Glutamatergic neuron (in vitro differentiated cells): Measurements from ENCODE around the gene SLF2. TPM values are rescaled to one million over a fixed set of nuclear protein-coding genes. Genes with fewer than 3 reads are reported as not detected.
A peak's percentile ranks its signal among the peaks of the same experiment; 100 is the strongest.

Experiments
- DNase-seq: peaks from one replicate; pipeline ENCODE4 v3.0.0; 2022
- H3K27ac Mint-ChIP-seq: one replicate; pipeline ENCODE4 v1.8.0; 2020; ENCODE audit warnings: mild to moderate bottlenecking, mixed read lengths, inconsistent platforms; ENCODE audit not compliant: unreplicated experiment
- H3K27me3 Mint-ChIP-seq: one replicate; pipeline ENCODE4 v1.8.0; 2020; ENCODE audit warnings: mild to moderate bottlenecking, moderate library complexity, mixed read lengths, inconsistent platforms; ENCODE audit not compliant: unreplicated experiment
- H3K36me3 Mint-ChIP-seq: one replicate; pipeline ENCODE4 v1.8.0; 2020; ENCODE audit warnings: mild to moderate bottlenecking, mixed read lengths, inconsistent platforms; ENCODE audit not compliant: unreplicated experiment
- H3K4me1 Mint-ChIP-seq: one replicate; pipeline ENCODE4 v1.8.0; 2020; ENCODE audit warnings: mild to moderate bottlenecking, low read depth, mixed read lengths, inconsistent platforms; ENCODE audit not compliant: unreplicated experiment
- H3K4me3 Mint-ChIP-seq: one replicate; pipeline ENCODE4 v1.8.0; 2020; ENCODE audit warnings: mild to moderate bottlenecking, mixed read lengths, inconsistent platforms; ENCODE audit not compliant: unreplicated experiment
- H3K9me3 Mint-ChIP-seq: one replicate; pipeline ENCODE4 v1.8.0; 2020; ENCODE audit warnings: mild to moderate bottlenecking, moderate library complexity, mixed read lengths, inconsistent platforms; ENCODE audit not compliant: unreplicated experiment
- CTCF ChIP-seq: fragments of 200-600 bp; sonication (generic); IDR thresholded peaks from one replicate; pipeline ENCODE4 v1.5.0; 2021; ENCODE audit not compliant: partially characterized antibody, unreplicated experiment
- total RNA-seq: library from RNA; stranded (reverse); fragmentation: NEBNext Ultra II Directional; extraction: Animal tissue kit (Norgen Biotek cat#: 25700); gene quantifications from one replicate; pipeline ENCODE4 v1.2.1, GENCODE V29; 2021; ENCODE audit not compliant: unreplicated experiment

The SLF2 gene
- total RNA-seq, 1 donor from 2014 or later = 35.9 TPM

GRCh38 chr10:100927266-100927665, 14.5 kb downstream of the SLF2 start:
- H3K9me3 Mint-ChIP-seq = no peaks in the 10 kb centered on the region
- no peaks in the 10 kb centered on the region for H3K4me1 Mint-ChIP-seq
- no peak for TF ChIP-seq CTCF
- H3K27me3 Mint-ChIP-seq = no peaks in the 10 kb centered on the region
- H3K27ac Mint-ChIP-seq = no peak overlapping the region
- no peaks in the 10 kb centered on the region for H3K36me3 Mint-ChIP-seq
- no peak overlapping the region for H3K4me3 Mint-ChIP-seq
- no peak for DNase-seq

- TF ChIP-seq CTCF = no peak
Measured at GRCh38 chr10:100928039-100928438, 15.3 kb downstream of the SLF2 start.

GRCh38 chr10:100930368-100930767, 17.6 kb downstream of the SLF2 start:
- Mint-ChIP-seq H3K36me3 (no peaks in the 10 kb centered on the region), H3K9me3 (no peaks in the 10 kb centered on the region), H3K27me3 (no peaks in the 10 kb centered on the region), H3K4me1 (no peaks in the 10 kb centered on the region), H3K4me3 (no peak overlapping the region), H3K27ac (no peak overlapping the region)
- TF ChIP-seq CTCF = no peak
- no peak for DNase-seq

More at GRCh38 chr10:100928039-100928438, 15.3 kb downstream of the SLF2 start:
- Mint-ChIP-seq H3K9me3 (no peaks in the 10 kb centered on the region), H3K36me3 (no peaks in the 10 kb centered on the region), H3K4me1 (no peaks in the 10 kb centered on the region), H3K4me3 (no peak overlapping the region), H3K27ac (no peak overlapping the region), H3K27me3 (no peaks in the 10 kb centered on the region)
- DNase-seq = no peak

GRCh38 chr10:100934084-100934659, 21.4 kb downstream of the SLF2 start:
- Mint-ChIP-seq H3K4me1 (no peaks in the 10 kb centered on the region), H3K4me3 (no peak overlapping the region), H3K36me3 (no peaks in the 10 kb centered on the region), H3K9me3 (no peaks in the 10 kb centered on the region), H3K27me3 (no peaks in the 10 kb centered on the region), H3K27ac (no peak overlapping the region)
- TF ChIP-seq CTCF = peak; percentile 55
- no peak for DNase-seq

GRCh38 chr10:100939763-100940344, 27.1 kb downstream of the SLF2 start:
- no peak for DNase-seq
- H3K27me3 Mint-ChIP-seq = no peaks in the 10 kb centered on the region
- TF ChIP-seq CTCF = no peak
- H3K27ac Mint-ChIP-seq = no peak overlapping the region
- no peaks in the 10 kb centered on the region for H3K36me3 Mint-ChIP-seq
- H3K4me3 Mint-ChIP-seq = no peak overlapping the region
- H3K4me1 Mint-ChIP-seq = no peaks in the 10 kb centered on the region
- no peaks in the 10 kb centered on the region for H3K9me3 Mint-ChIP-seq
